Ishikawa (cell line): Measurements from ENCODE around the gene POLDIP2.

ENCODE experiments used
- CEBPB ChIP-seq: IDR thresholded peaks from 2 replicates; pipeline ENCODE4 v1.6.1; 2012
- CREB1 ChIP-seq: IDR thresholded peaks from 2 replicates; pipeline ENCODE4 v1.6.1; 2012; ENCODE audit warnings: low read depth
- EGR1 ChIP-seq: IDR thresholded peaks from 2 replicates; pipeline ENCODE4 v1.6.1; 2012
- EP300 ChIP-seq: IDR thresholded peaks from 2 replicates; pipeline ENCODE4 v1.6.1; 2012; ENCODE audit warnings: borderline replicate concordance
- FOXM1 ChIP-seq: IDR thresholded peaks from 2 replicates; pipeline ENCODE4 v1.6.1; 2012; ENCODE audit warnings: low read depth, borderline replicate concordance
- MAX ChIP-seq: IDR thresholded peaks from 2 replicates; pipeline ENCODE4 v1.6.1; 2012
- NFIC ChIP-seq: IDR thresholded peaks from 2 replicates; pipeline ENCODE4 v1.6.1; 2012
- RAD21 ChIP-seq: IDR thresholded peaks from 2 replicates; pipeline ENCODE4 v1.6.1; 2012; ENCODE audit warnings: low read depth
- REST ChIP-seq: IDR thresholded peaks from 2 replicates; pipeline ENCODE4 v1.6.1; 2012; ENCODE audit warnings: low read depth, mild to moderate bottlenecking
- TAF1 ChIP-seq: IDR thresholded peaks from 2 replicates; pipeline ENCODE4 v1.6.1; 2012; ENCODE audit warnings: low read depth, mild to moderate bottlenecking
- TCF12 ChIP-seq: IDR thresholded peaks from 2 replicates; pipeline ENCODE4 v1.6.1; 2012; ENCODE audit warnings: low read depth
- TEAD4 ChIP-seq: IDR thresholded peaks from 2 replicates; pipeline ENCODE4 v1.6.1; 2012
- USF1 ChIP-seq: IDR thresholded peaks from 2 replicates; pipeline ENCODE4 v1.6.1; 2012
- YY1 ChIP-seq: IDR thresholded peaks from 2 replicates; pipeline ENCODE4 v1.6.1; 2012; ENCODE audit warnings: low read depth
- ZBTB7A ChIP-seq: IDR thresholded peaks from 2 replicates; pipeline ENCODE4 v1.6.1; 2012; ENCODE audit warnings: low read depth

Gene POLDIP2

GRCh38 chr17:28372203-28372944, 15.0 kb upstream of the POLDIP2 start:
- TF ChIP-seq MAX = peak; percentile 39; the same call in 1 of the 2 replicates
- no peak for TF ChIP-seq CREB1
- peak; percentile 21; the same call in 1 of the 2 replicates for TF ChIP-seq REST

GRCh38 chr17:28371245-28372202, 14.2 kb upstream of the POLDIP2 start, which contains the start of gene SARM1:
SARM1 (plus strand) TSS chr17:28371694; CDS start chr17:28372033, 339 bp downstream.
- TF ChIP-seq NFIC (no peak), REST (no peak), CREB1 (no peak), USF1 (peak; percentile 96), RAD21 (no peak), ZBTB7A (0 out of 2 replicates have a peak, but pooled peaks have one; percentile 45), TEAD4 (no peak), CEBPB (no peak), TAF1 (no peak), MAX (0 out of 2 replicates have a peak, but pooled peaks have one; percentile 27), FOXM1 (no peak), YY1 (no peak), EP300 (no peak)

- TF ChIP-seq CEBPB = no peak
- TF ChIP-seq RAD21 = no peak
- TF ChIP-seq EGR1 = no peak
- TF ChIP-seq REST = no peak
- TF ChIP-seq CREB1 = no peak
- TF ChIP-seq FOXM1 = no peak
- no peak for TF ChIP-seq TCF12
- TF ChIP-seq USF1 = no peak
- TF ChIP-seq TAF1 = no peak
- TF ChIP-seq TEAD4 = no peak
- no peak for TF ChIP-seq ZBTB7A
- TF ChIP-seq NFIC = no peak
- no peak for TF ChIP-seq MAX
Observed at GRCh38 chr17:28370744-28371103, 13.4 kb upstream of the POLDIP2 start.
